GM23338 (cell line): ENCODE measurements around the gene SUGCT.

ENCODE experiments used
- CREB1 ChIP-seq: fragments of 250-450 bp; sonication (Bioruptor Pico); IDR thresholded peaks from 2 replicates; pipeline ENCODE4 v1.5.0; 2020; ENCODE audit warnings: low read depth, mild to moderate bottlenecking, moderate library complexity
- ETS1 ChIP-seq: IDR thresholded peaks from 2 replicates; pipeline ENCODE4 v1.6.1; 2016; ENCODE audit warnings: antibody characterized with exemption
- EZH2 ChIP-seq: fragments of 200-600 bp; sonication (generic); IDR thresholded peaks from one replicate; pipeline ENCODE4 v1.8.0; 2017; ENCODE audit warnings: antibody characterized with exemption, mild to moderate bottlenecking, low read depth; ENCODE audit not compliant: unreplicated experiment
- EZH2phosphoT487 ChIP-seq: fragments of 200-600 bp; sonication (generic); IDR thresholded peaks from one replicate; pipeline ENCODE4 v1.8.1; 2018; ENCODE audit warnings: antibody characterized with exemption; ENCODE audit not compliant: unreplicated experiment
- JUNB ChIP-seq: IDR thresholded peaks from one replicate; pipeline ENCODE4 v1.6.1; 2016; ENCODE audit warnings: antibody characterized with exemption; ENCODE audit not compliant: unreplicated experiment
- NANOG ChIP-seq: IDR thresholded peaks from 2 replicates; pipeline ENCODE4 v1.6.1; 2016; ENCODE audit warnings: antibody characterized with exemption, borderline replicate concordance
- POLR2AphosphoS5 ChIP-seq: IDR thresholded peaks from 2 replicates; pipeline ENCODE4 v1.6.1; 2016; ENCODE audit warnings: antibody characterized with exemption, low read depth
- REST ChIP-seq: IDR thresholded peaks from one replicate; pipeline ENCODE4 v1.6.1; 2018; ENCODE audit warnings: antibody characterized with exemption; ENCODE audit not compliant: unreplicated experiment
- STAT1 ChIP-seq: IDR thresholded peaks from one replicate; pipeline ENCODE4 v1.6.1; 2016; ENCODE audit warnings: antibody characterized with exemption; ENCODE audit not compliant: unreplicated experiment
- ZNF114 ChIP-seq: fragments of 250-450 bp; sonication (Bioruptor Pico); IDR thresholded peaks from 2 replicates; pipeline ENCODE4 v1.5.0; 2020; ENCODE audit warnings: mild to moderate bottlenecking, moderate library complexity
- ZNF331 ChIP-seq: fragments of 250-450 bp; sonication (Bioruptor Pico); IDR thresholded peaks from 2 replicates; pipeline ENCODE4 v1.5.0; 2020; ENCODE audit warnings: low read depth, mild to moderate bottlenecking, moderate library complexity
- TF ChIP-seq, protein P1 (sequence below), 2 experiments: fragments of 200-600 bp in 1 of 2; sonication (generic) in 1 of 2; conservative IDR thresholded peaks; 2 replicates each; pipeline versions ENCODE4 v1.5.1 to v1.6.1; 2016 to 2017; ENCODE audit warnings: antibody characterized with exemption in 2 of 2, low read depth in 2 of 2, mild to moderate bottlenecking in 2 of 2, moderate library complexity in 1 of 2

- TF ChIP-seq POLR2AphosphoS5 (no peak), JUNB (no peak), NANOG (no peak), EZH2 (no peak), EZH2phosphoT487 (no peak), REST (no peak), CREB1 (no peak), ZNF331 (CRISPR knock-in tag) (no peak), ZNF114 (no peak), ETS1 (no peak), STAT1 (no peak)
- TF ChIP-seq, protein P1, sequence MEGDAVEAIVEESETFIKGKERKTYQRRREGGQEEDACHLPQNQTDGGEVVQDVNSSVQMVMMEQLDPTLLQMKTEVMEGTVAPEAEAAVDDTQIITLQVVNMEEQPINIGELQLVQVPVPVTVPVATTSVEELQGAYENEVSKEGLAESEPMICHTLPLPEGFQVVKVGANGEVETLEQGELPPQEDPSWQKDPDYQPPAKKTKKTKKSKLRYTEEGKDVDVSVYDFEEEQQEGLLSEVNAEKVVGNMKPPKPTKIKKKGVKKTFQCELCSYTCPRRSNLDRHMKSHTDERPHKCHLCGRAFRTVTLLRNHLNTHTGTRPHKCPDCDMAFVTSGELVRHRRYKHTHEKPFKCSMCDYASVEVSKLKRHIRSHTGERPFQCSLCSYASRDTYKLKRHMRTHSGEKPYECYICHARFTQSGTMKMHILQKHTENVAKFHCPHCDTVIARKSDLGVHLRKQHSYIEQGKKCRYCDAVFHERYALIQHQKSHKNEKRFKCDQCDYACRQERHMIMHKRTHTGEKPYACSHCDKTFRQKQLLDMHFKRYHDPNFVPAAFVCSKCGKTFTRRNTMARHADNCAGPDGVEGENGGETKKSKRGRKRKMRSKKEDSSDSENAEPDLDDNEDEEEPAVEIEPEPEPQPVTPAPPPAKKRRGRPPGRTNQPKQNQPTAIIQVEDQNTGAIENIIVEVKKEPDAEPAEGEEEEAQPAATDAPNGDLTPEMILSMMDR (conservative IDR thresholded peaks at IDR 0.05; ENCODE audit: low read depth in 2 of 2) = no peak
Measured at GRCh38 chr7:40676221-40676620, 541.4 kb downstream of the SUGCT start.
